Activated CD4-positive, alpha-beta T cell treated with anti-CD3 and anti-CD28 coated beads, Interleukin-10, Interleukin-2, amounts not matched to agents 100 ng/mL and 50 ng/mL, durations not matched to agents 16 hours and 8 hours (primary cell): ENCODE data around the gene EXOSC7.
A peak's percentile ranks its signal among the peaks of the same experiment; 100 is the strongest.
"Not testable (repeated sequence)": the region's sequence is repeated elsewhere in the genome, so short reads cannot be mapped to it uniquely, and the experiment has no call there.

Experiments
- DNase-seq: peaks from one replicate; pipeline ENCODE4 v3.0.0-alpha.2; 2020

Gene EXOSC7

GRCh38 chr3:44962621-44963393 lies 13.2 kb upstream of the EXOSC7 start:
- no peak for DNase-seq

GRCh38 chr3:44963571-44964325 lies 12.3 kb upstream of the EXOSC7 start:
- DNase-seq: no peak

DNA sequence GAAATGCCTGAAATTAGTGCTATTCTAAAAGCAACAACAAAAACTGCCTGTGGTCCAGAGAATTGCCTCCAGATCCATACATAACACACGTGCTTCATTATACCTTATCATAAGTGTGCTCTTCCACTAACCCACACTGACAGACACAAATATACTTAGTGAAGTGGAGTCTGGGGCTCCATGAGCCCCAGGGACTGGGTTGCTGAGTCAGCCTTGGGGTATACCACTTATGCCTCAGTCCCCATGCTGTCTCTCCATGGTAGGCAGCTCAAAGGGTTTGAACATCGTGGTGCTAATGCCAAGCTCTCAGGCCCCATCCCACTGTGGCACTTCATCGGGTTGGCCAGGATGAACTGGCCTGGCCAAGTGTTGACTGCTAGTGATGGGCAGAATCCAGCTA lies 10.9 kb upstream of the EXOSC7 start:
- no peak for DNase-seq

DNA sequence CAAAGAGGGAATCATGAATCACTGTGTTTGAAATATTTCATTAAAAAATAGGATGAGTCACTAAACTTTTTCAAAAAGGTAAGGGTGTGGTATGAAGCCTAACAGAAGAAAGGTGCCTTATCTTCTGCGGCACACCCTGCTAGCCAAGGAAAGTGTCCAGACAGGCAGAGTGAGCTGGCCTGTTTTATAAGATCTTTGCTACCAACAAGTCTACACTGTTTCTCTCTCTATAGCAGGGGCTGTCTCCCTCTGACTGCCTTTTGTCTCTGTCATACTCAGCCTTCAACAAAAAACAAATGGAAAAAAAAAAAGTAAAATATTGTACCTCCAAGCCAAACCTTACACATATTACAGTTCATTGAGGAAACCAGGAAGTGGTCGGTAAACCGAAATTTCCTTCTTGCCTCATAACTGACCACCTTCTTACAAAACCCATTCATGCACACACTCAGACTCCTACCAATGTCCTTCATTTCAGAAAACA lies 9.2 kb upstream of the EXOSC7 start:
- peak; percentile 54 for DNase-seq

GRCh38 chr3:44968447-44968858 lies 7.6 kb upstream of the EXOSC7 start:
- no peak for DNase-seq

DNA sequence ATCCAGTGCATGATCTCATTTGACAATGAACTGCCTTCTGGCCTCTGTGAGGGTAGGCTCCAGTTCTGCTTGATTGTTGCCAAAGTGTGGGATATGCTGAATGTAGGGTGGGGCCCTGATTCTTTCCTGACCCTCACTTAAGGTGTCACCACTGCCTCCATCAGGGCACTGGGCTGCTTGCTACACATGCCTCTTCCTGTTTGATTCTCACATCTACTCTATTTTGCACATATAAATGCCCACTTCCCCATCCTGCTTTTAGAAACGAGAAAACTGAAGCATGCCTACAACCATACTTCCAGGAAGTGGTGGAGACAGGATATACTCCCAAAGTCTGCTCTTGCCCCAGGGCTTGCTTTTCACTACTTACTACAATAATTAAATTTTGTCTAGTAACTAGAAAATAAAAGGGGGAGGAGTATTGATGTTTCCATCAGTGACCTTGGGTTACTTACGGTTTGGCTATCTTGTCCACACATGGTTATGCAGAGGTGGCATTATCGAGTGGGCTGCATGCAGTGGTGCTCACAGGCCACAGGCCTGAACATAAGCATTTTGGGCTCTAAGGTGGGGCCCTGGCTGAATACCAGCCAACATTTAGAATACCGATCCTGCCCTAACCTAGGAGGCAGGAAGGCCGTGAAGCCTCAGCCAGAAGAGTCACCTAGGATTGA lies 6.8 kb upstream of the EXOSC7 start:
- no peak for DNase-seq

DNA sequence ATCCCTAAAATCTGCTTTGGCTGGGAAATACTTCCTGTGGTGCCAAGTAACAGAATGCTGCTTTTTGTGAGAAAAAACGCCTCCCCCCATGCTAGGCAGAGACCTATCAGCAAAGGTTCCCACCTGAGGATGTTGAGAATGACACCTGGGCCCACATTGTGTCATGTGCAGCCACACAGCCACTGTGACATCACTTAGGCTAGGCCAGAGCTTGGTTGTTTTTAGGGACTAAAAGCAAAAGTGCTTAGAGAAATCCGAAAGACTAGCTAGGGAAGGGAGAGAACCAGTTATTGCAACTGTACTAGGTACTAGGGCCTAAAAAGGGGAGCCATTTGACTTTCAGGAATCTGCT lies 6.2 kb upstream of the EXOSC7 start:
- no peak for DNase-seq

- no peak for DNase-seq
Measured at GRCh38 chr3:44970926-44971490, 5.0 kb upstream of the EXOSC7 start.

DNA sequence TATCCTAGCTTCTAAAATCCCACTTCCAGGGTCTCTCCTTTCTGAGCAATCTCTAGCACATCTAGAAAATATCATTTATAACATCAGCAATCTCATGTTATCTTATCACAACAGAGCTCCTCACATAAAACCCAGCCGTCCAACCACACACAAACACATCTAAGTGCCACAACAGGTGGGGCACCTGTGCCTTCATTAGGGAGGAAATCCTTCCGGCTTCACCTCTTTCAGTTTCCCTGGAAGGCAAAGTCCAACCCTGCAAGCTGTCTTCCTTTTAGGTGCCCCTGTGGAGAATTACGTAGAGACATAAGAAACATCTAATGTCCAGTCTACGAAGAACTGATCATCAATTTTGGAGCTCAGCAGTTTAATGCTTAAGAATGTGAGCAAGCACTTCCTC lies 1.6 kb upstream of the EXOSC7 start:
- DNase-seq: no peak

DNA sequence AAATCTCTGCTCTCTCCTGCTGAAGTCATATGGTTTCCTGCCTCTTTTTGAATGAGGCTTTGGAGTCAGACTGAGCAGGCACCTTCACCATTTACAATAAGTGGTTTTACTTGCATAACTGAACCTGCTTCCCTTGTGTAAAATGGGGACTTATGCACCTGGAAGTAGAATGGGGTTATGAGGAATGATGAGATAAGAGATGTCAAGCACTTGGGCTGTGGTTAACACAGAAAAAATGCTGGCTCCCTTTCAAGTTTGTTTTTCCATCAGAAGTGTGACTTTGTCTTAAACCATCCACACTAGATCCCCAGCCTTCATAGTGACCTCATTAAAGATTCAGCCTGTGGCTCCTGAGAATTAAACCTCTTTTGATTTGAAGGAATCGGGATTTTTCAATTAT lies 5.2 kb downstream of the EXOSC7 start:
- DNase-seq: no peak

DNA sequence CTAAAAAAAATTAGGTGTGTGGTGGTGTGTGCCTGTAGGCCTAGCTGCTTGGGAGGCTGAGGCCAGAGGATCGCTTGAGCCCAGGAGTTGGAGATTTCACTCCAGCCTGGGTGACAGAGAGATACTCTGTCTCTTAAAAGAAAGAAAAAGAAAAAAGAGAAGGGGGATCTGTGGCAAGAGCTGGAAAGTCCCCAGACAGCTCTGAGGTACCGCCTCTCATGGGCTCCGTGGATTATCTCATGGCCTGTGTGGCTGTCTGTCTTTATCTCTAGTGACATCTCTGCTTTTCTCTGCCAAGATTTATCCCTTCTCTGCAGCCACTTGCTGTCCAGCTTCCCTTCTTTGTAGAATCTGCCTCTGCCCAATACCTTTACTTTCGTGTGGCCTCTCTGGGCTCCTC lies 5.7 kb downstream of the EXOSC7 start:
- no peak for DNase-seq

- DNase-seq: no peak
Measured at GRCh38 chr3:44982817-44983216, 6.8 kb downstream of the EXOSC7 start.

- DNase-seq: no peak
Measured at GRCh38 chr3:44983484-44983941, 7.5 kb downstream of the EXOSC7 start.

- DNase-seq: no peak
Measured at GRCh38 chr3:44984335-44984734, 8.3 kb downstream of the EXOSC7 start.

DNA sequence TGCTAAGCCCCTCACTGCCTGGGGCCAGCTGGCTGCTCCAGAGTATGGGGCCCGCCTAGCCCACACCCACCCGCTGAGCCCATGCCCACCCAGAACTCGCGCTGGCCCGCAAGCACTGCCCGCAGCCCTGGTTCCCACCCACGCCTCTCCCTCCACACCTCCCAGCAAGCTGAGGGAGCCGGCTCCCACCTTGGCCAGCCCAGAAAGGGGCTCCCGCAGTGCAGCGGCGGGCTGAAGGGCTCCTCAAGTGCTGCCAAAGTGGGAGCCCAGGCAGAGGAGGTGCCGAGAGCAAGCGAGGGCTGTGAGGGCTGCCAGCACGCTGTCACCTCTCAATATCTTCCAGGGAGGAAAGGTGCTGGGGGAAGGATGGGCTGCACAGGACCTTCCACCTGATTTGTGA lies 10.3 kb downstream of the EXOSC7 start:
- DNase-seq: not testable (repeated sequence)

GRCh38 chr3:44987332-44987731 lies 11.3 kb downstream of the EXOSC7 start:
- no peak for DNase-seq

DNA sequence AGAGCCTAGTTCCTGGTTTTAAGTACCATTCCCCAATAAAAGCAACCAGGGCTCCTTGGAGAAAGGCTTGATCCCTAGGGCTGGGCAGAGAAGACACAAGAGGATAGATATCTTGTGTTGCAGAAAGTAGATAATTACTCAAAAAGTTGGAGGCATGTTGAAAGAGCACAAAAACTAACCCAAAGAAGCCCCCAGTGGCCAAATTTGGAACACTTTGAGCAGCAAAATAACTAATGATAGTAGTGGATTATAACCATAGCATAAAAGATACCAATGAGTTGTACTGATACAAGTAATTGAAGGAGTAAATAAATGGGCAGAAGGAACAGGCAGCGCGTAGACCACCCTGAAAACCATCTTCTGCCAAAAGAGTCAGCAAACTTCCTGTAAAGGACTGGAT lies 12.0 kb downstream of the EXOSC7 start:
- peak; percentile 30 for DNase-seq

- no peak for DNase-seq
Measured at GRCh38 chr3:44989141-44989540, 13.1 kb downstream of the EXOSC7 start.

- no peak for DNase-seq
Measured at GRCh38 chr3:44989636-44990373, 13.8 kb downstream of the EXOSC7 start.

GRCh38 chr3:44991326-44991725 lies 15.3 kb downstream of the EXOSC7 start:
- no peak for DNase-seq

GRCh38 chr3:44992555-44993470 lies 16.8 kb downstream of the EXOSC7 start:
- no peak for DNase-seq
